T-cell (primary cell): Measurements from ENCODE around the gene BBOX1. TPM values are rescaled to one million over a fixed set of nuclear protein-coding genes. Genes with fewer than 3 reads are reported as not detected.

Experiments
- ATAC-seq, 4 experiments: fragments of 200-7000 bp in 3 of 4; fragments of 150-1000 bp in 1 of 4; cut with Tn5 transposase; replicated peaks in 1 of 4; 1 replicate in 3 of 4; 2 replicates in 1 of 4; pipeline ENCODE4 v1.10.0; 2021; ENCODE audit warnings: moderate library complexity in 3 of 4, mild to moderate bottlenecking in 2 of 4, moderate number of reproducible peaks in 1 of 4
- CTCF ChIA-PET, 2 donors: fragments of 300-600 bp; sonication (Branson Sonifier 250); formaldehyde crosslinking; loops; one replicate each; lab custom pipeline; 2022; ENCODE audit warnings: antibody characterized with exemption in 2 of 2; lab: Charles Lee
- POLR2A ChIA-PET, 2 donors: fragments of 300-600 bp; sonication (Branson Sonifier 250); formaldehyde crosslinking; loops; one replicate each; lab custom pipeline; 2022; ENCODE audit warnings: antibody characterized with exemption in 2 of 2; lab: Charles Lee
- DNase-seq, 35 experiments: peaks; one replicate each; pipeline versions ENCODE4 v3.0.0 to v3.0.0-alpha.2; 2013 to 2023
- H3K27ac ChIP-seq: one replicate; pipeline ENCODE4 v1.5.1; 2013; ENCODE audit warnings: low read length
- H3K27me3 ChIP-seq, 2 experiments: replicated peaks in 1 of 2; 1 replicate in 1 of 2; 2 replicates in 1 of 2; pipeline versions ENCODE4 v1.6.1 to v1.7.0; 2013; ENCODE audit warnings: low read length in 1 of 2, mixed read lengths in 1 of 2; ENCODE audit not compliant: control insufficient read depth in 2 of 2, insufficient read depth in 2 of 2; ENCODE audit errors: extremely low read depth in 1 of 2
- H3K36me3 ChIP-seq, 2 donors: 1 replicate in 1 of 2; 2 replicates in 1 of 2; pipeline versions ENCODE4 v1.6.1 to v1.7.0; 2013; ENCODE audit warnings: low read length in 1 of 2; ENCODE audit not compliant: control insufficient read depth in 2 of 2, insufficient read depth in 1 of 2; ENCODE audit errors: extremely low read depth in 1 of 2
- H3K4me1 ChIP-seq, 2 experiments: 1 replicate in 1 of 2; 2 replicates in 1 of 2; pipeline versions ENCODE4 v1.6.1 to v1.7.0; 2013; ENCODE audit warnings: low read length in 2 of 2, mixed read lengths in 1 of 2; ENCODE audit not compliant: insufficient read depth in 2 of 2, control insufficient read depth in 1 of 2; ENCODE audit errors: extremely low read depth in 1 of 2
- H3K4me3 ChIP-seq, 2 donors: 1 replicate in 1 of 2; 2 replicates in 1 of 2; pipeline versions ENCODE4 v1.5.1 to v1.7.0; 2013; ENCODE audit warnings: mild to moderate bottlenecking in 2 of 2, low read length in 1 of 2, moderate library complexity in 1 of 2; ENCODE audit not compliant: control insufficient read depth in 1 of 2; ENCODE audit errors: extremely low read depth in 1 of 2
- H3K9me3 ChIP-seq: 2 replicates; pipeline ENCODE4 v1.7.0; 2013
- H3K27ac Mint-ChIP-seq, 2 donors: one replicate each; pipeline ENCODE4 v1.8.0; 2020 to 2021; ENCODE audit warnings: mild to moderate bottlenecking in 2 of 2, mixed read lengths in 2 of 2
- H3K27me3 Mint-ChIP-seq, 2 donors: one replicate each; pipeline ENCODE4 v1.8.0; 2021 to 2022; ENCODE audit warnings: mixed read lengths in 2 of 2
- H3K36me3 Mint-ChIP-seq: one replicate; pipeline ENCODE4 v1.8.0; 2021; ENCODE audit warnings: mixed read lengths
- H3K4me1 Mint-ChIP-seq, 3 donors: one replicate each; pipeline ENCODE4 v1.8.0; 2020 to 2022; ENCODE audit warnings: mixed read lengths in 3 of 3, mild to moderate bottlenecking in 1 of 3
- H3K4me3 Mint-ChIP-seq, 3 donors: one replicate each; pipeline ENCODE4 v1.8.0; 2020 to 2022; ENCODE audit warnings: mild to moderate bottlenecking in 3 of 3, mixed read lengths in 3 of 3, moderate library complexity in 3 of 3
- H3K9me3 Mint-ChIP-seq, 3 donors: one replicate each; pipeline ENCODE4 v1.8.0; 2020 to 2022; ENCODE audit warnings: mixed read lengths in 3 of 3
- WGBS: methylation state at CpG from one replicate; pipeline ENCODE4 v1.1.5; 2013; ENCODE audit warnings: missing lambda C conversion rate; ENCODE audit not compliant: insufficient coverage; 5-methylcytosine and 5-hydroxymethylcytosine counted together
- total RNA-seq, 35 experiments: library from RNA in 6 of 35; stranded (reverse) in 6 of 35; fragments of 120-200 nt in 1 of 35; gene quantifications; one replicate each; pipeline versions ENCODE4 v1.2.1 to v1.2.4 and lab custom pipeline; 2013 to 2026

BBOX1 gene
- total RNA-seq, 5 donors from 2014 or later (not counting 1 experiment from before 2014, with no cell fraction given), result not detected

GRCh38 chr11:27095887-27096286 lies 55.3 kb downstream of the BBOX1 start:
- Histone ChIP-seq H3K27ac (no peak overlapping the region), H3K4me1 (no peaks in the 10 kb centered on the region), H3K9me3 (no peaks in the 10 kb centered on the region), H3K27me3 (no peaks in the 10 kb centered on the region), H3K36me3 (no peaks in the 10 kb centered on the region), H3K4me3 (no peak overlapping the region)
- ChIA-PET CTCF (no interaction called here), POLR2A (no interaction called here)
- H3K4me1 Mint-ChIP-seq, result no peaks in the 10 kb centered on the region
- no peak for ATAC-seq
- no peaks in the 10 kb centered on the region for H3K36me3 Mint-ChIP-seq
- H3K4me3 Mint-ChIP-seq, result no peak overlapping the region
- peaks cover 7 to 14% (median 8%) of the 10 kb centered on the region in 3 donors for H3K9me3 Mint-ChIP-seq
- no peak overlapping the region for H3K27ac Mint-ChIP-seq
- no CpG with 5 or more reads among the region's 1 CpG for WGBS
- no peak for DNase-seq
- H3K27me3 Mint-ChIP-seq, result no peaks in the 10 kb centered on the region

- CTCF ChIA-PET, result no interaction called here
- Mint-ChIP-seq H3K36me3 (no peaks in the 10 kb centered on the region), H3K9me3 (peaks cover 4 to 8% (median 7%) of the 10 kb centered on the region in 3 donors), H3K4me1 (no peaks in the 10 kb centered on the region), H3K27ac (no peak overlapping the region), H3K27me3 (peaks cover 2 to 6% of the 10 kb centered on the region in 2 donors), H3K4me3 (no peak overlapping the region)
- POLR2A ChIA-PET, result no interaction called here
- H3K4me3 ChIP-seq, result no peak overlapping the region
- no peaks in the 10 kb centered on the region for H3K27me3 ChIP-seq
- no peaks in the 10 kb centered on the region for H3K36me3 ChIP-seq
- no peaks in the 10 kb centered on the region for H3K9me3 ChIP-seq
- H3K4me1 ChIP-seq, result no peaks in the 10 kb centered on the region
- ATAC-seq, result no peak
- WGBS, result 80% methylated on average over 1 of the region's 4 CpGs
- no peak overlapping the region for H3K27ac ChIP-seq
- no peak for DNase-seq
These were observed 56.9 kb downstream of the BBOX1 start for GRCh38 chr11:27097551-27097950.

GRCh38 chr11:27100534-27100933 lies 59.9 kb downstream of the BBOX1 start:
- Mint-ChIP-seq H3K27me3 (peaks cover 7 to 14% of the 10 kb centered on the region in 2 donors), H3K36me3 (no peaks in the 10 kb centered on the region), H3K27ac (no peak overlapping the region), H3K9me3 (peaks cover 1 to 10% (median 6%) of the 10 kb centered on the region in 3 donors), H3K4me1 (no peaks in the 10 kb centered on the region), H3K4me3 (no peak overlapping the region)
- no peak for ATAC-seq
- Histone ChIP-seq H3K9me3 (no peaks in the 10 kb centered on the region), H3K4me3 (no peak overlapping the region), H3K27ac (no peak overlapping the region), H3K27me3 (no peaks in the 10 kb centered on the region), H3K36me3 (no peaks in the 10 kb centered on the region), H3K4me1 (no peaks in the 10 kb centered on the region)
- no peak for DNase-seq
- ChIA-PET CTCF (no interaction called here), POLR2A (no interaction called here)

DNA sequence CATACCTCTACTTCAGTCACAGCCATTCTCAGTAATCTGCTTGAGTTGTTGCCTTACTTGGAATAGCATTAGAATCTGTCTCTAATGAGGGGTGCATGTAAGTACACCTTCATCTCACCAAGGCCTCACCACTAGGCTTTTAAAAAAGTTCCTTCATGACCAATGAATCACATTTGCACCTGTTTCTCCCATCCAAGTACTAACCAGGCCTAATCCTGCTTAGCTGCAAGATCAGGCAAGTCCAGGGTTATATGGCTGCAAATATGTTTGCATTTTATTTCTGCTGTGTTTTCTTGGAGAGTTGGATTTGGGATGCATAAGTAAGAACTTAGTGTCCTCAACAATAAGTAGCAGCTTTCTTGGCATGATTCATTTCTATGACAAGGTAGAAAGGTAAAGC lies 66.9 kb downstream of the BBOX1 start:
- DNase-seq (no peak), ATAC-seq (no peak)
- Mint-ChIP-seq H3K36me3 (no peaks in the 10 kb centered on the region), H3K9me3 (peaks cover 5 to 8% (median 6%) of the 10 kb centered on the region in 3 donors), H3K4me1 (no peaks in the 10 kb centered on the region), H3K27me3 (peaks cover 5 to 8% of the 10 kb centered on the region in 2 donors), H3K4me3 (no peak overlapping the region), H3K27ac (no peak overlapping the region)
- Histone ChIP-seq H3K4me1 (no peaks in the 10 kb centered on the region), H3K4me3 (no peak overlapping the region), H3K36me3 (no peaks in the 10 kb centered on the region), H3K9me3 (no peaks in the 10 kb centered on the region), H3K27ac (no peak overlapping the region), H3K27me3 (no peaks in the 10 kb centered on the region)
- ChIA-PET POLR2A (interaction anchor here in 1 of 2 donors (0.6 kb wide), 1 partner anchor 271 kb away, joined by 3 read pairs; no protein-coding TSS in a partner anchor), CTCF (no interaction called here)

DNA sequence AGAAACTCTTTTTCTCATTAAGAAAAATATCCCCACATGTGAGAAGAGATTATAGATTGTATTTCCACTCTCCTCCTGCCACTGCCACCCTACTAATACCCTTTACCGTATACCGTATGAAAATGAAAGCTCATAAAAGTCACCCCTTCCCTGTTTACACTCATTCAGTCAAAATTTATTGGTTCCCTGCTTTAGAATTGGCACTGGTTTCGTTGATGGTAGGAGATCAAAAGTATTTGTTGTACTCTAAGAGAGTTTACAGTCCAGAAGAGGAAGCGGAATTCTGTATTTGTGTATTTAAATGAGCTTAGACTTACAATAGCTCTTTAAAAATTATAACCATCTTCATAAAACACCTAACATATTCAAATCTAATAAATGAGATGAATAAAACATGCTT lies 68.2 kb downstream of the BBOX1 start:
- Histone ChIP-seq H3K4me3 (no peak overlapping the region), H3K27me3 (no peaks in the 10 kb centered on the region), H3K36me3 (no peaks in the 10 kb centered on the region), H3K4me1 (no peaks in the 10 kb centered on the region), H3K9me3 (peaks cover 2% of the 10 kb centered on the region), H3K27ac (no peak overlapping the region)
- Mint-ChIP-seq H3K27me3 (peaks cover 1 to 6% of the 10 kb centered on the region in 2 donors), H3K36me3 (no peaks in the 10 kb centered on the region), H3K27ac (no peak overlapping the region), H3K4me3 (no peak overlapping the region), H3K4me1 (no peaks in the 10 kb centered on the region), H3K9me3 (peaks cover 5 to 8% (median 6%) of the 10 kb centered on the region in 3 donors)
- no peak for DNase-seq
- ChIA-PET CTCF (no interaction called here), POLR2A (no interaction called here)
- no CpG with 5 or more reads among the region's 4 CpGs for WGBS
- no peak for ATAC-seq

- ChIA-PET CTCF (no interaction called here), POLR2A (no interaction called here)
- 92% methylated on average over 2 of the region's 2 CpGs for WGBS
- ATAC-seq (no peak), DNase-seq (no peak)
- Histone ChIP-seq H3K36me3 (no peaks in the 10 kb centered on the region), H3K9me3 (peaks cover 2% of the 10 kb centered on the region), H3K27ac (no peak overlapping the region), H3K4me1 (no peaks in the 10 kb centered on the region), H3K4me3 (no peak overlapping the region), H3K27me3 (no peaks in the 10 kb centered on the region)
- H3K9me3 Mint-ChIP-seq, result peaks cover 0 to 5% (median 0%) of the 10 kb centered on the region in 3 donors
- H3K4me1 Mint-ChIP-seq, result no peaks in the 10 kb centered on the region
- H3K27ac Mint-ChIP-seq, result no peak overlapping the region
- no peaks in the 10 kb centered on the region for H3K36me3 Mint-ChIP-seq
- no peaks in the 10 kb centered on the region for H3K27me3 Mint-ChIP-seq
- H3K4me3 Mint-ChIP-seq, result no peak overlapping the region
These were observed 71.3 kb downstream of the BBOX1 start for GRCh38 chr11:27111896-27112295.

DNA sequence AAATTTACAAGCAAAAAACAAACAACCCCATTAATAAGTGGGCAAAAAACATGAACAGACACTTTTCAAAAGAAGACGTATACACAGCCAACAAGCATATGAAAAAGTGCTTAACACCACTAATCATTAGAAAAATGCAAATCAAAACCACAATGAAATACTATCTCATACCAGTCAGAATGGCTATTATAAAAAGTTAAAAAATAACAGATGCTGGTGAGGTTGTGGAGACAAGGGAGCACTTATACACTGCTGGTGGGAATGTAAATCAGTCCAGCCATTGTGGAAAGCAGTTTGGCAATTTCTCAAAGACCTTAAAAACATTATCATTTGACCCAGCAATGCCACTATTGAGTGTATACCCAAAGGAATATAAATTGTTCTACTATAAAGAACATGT lies 72.3 kb downstream of the BBOX1 start:
- no peaks in the 10 kb centered on the region for H3K36me3 ChIP-seq
- POLR2A ChIA-PET, result no interaction called here
- H3K9me3 ChIP-seq, result peaks cover 4% of the 10 kb centered on the region
- no peaks in the 10 kb centered on the region for H3K36me3 Mint-ChIP-seq
- no peaks in the 10 kb centered on the region for H3K4me1 Mint-ChIP-seq
- H3K27ac ChIP-seq, result no peak overlapping the region
- H3K4me3 Mint-ChIP-seq, result no peak overlapping the region
- no CpG with 5 or more reads among the region's 1 CpG for WGBS
- DNase-seq, result no peak
- H3K4me1 ChIP-seq, result no peaks in the 10 kb centered on the region
- no peak overlapping the region for H3K27ac Mint-ChIP-seq
- H3K27me3 ChIP-seq, result no peaks in the 10 kb centered on the region
- no peak overlapping the region for H3K4me3 ChIP-seq
- peaks cover 0 to 5% (median 0%) of the 10 kb centered on the region in 3 donors for H3K9me3 Mint-ChIP-seq
- ATAC-seq, result no peak
- no peaks in the 10 kb centered on the region for H3K27me3 Mint-ChIP-seq
- CTCF ChIA-PET, result no interaction called here
